Prostate gland (tissue), 2 donors: Measurements from ENCODE around the gene ANTXR1. TPM values are rescaled to one million over a fixed set of nuclear protein-coding genes. Genes with fewer than 3 reads are reported as not detected.

Source experiments
- DNase-seq: peaks from one replicate; pipeline ENCODE4 v3.0.0-alpha.2; 2019; ENCODE audit warnings: low spot score
- H3K27ac ChIP-seq, 2 donors: fragments of 200-600 bp; sonication (generic); 2 replicates each; pipeline ENCODE4 v1.5.1; 2017 to 2019
- H3K27me3 ChIP-seq: fragments of 200-600 bp; sonication (generic); replicated peaks from 2 replicates; pipeline ENCODE4 v1.5.1; 2019; ENCODE audit not compliant: insufficient read depth
- H3K36me3 ChIP-seq, 2 donors: fragments of 200-600 bp; sonication (generic); 1 replicate in 1 of 2; 2 replicates in 1 of 2; pipeline versions ENCODE4 v1.5.1 to v1.8.1; 2017 to 2019
- H3K4me1 ChIP-seq: fragments of 200-600 bp; sonication (generic); replicated peaks from 2 replicates; pipeline ENCODE4 v1.5.1; 2019
- H3K4me3 ChIP-seq, 2 donors: fragments of 200-600 bp; sonication (generic); 2 replicates each; pipeline ENCODE4 v1.5.1; 2017 to 2019
- H3K9me3 ChIP-seq: fragments of 200-600 bp; sonication (generic); 2 replicates; pipeline ENCODE4 v1.5.1; 2017
- CTCF ChIP-seq, 4 experiments: fragments of 200-600 bp in 2 of 4; fragments of 450-650 bp in 2 of 4; sonication (generic) in 2 of 4; IDR thresholded peaks; 1 replicate in 3 of 4; 2 replicates in 1 of 4; pipeline ENCODE4 v1.5.1; 2016 to 2019; ENCODE audit warnings: antibody characterized with exemption in 4 of 4, mild to moderate bottlenecking in 2 of 4, moderate library complexity in 2 of 4
- POLR2A ChIP-seq: fragments of 450-650 bp; IDR thresholded peaks from one replicate; pipeline ENCODE4 v1.6.1; 2016; ENCODE audit warnings: antibody characterized with exemption, mild to moderate bottlenecking
- POLR2AphosphoS5 ChIP-seq: sonication (generic); formaldehyde crosslinking; IDR thresholded peaks from one replicate; pipeline ENCODE4 v1.6.1; 2017; ENCODE audit warnings: antibody characterized with exemption
- WGBS: methylation state at CpG from one replicate; pipeline ENCODE4 v1.1.5; 2018; 5-methylcytosine and 5-hydroxymethylcytosine counted together
- intact Hi-C: fragments of 100-400 bp; cut with DNase I; formaldehyde crosslinking; loops from one replicate; pipeline ENCODE4 v1.14.2; 2022
- total RNA-seq, 2 donors: library from RNA; depleted of rRNA; stranded (reverse); fragments of >200 nt; gene quantifications; one replicate each; pipeline ENCODE4 v1.1.0, GENCODE V29; 2016

ANTXR1 gene
- total RNA-seq, 2 donors from 2014 or later = 25.8 to 48.7 TPM

- TF ChIP-seq CTCF (IDR thresholded peaks at IDR 0.05) = no peak
- TF ChIP-seq POLR2A = no peak
- no peak for TF ChIP-seq POLR2AphosphoS5
- intact Hi-C loops = no loop called here
Measured at GRCh38 chr2:69168144-69168813, 155.3 kb downstream of the ANTXR1 start.

GRCh38 chr2:69168950-69169654 is 156.1 kb downstream of the ANTXR1 start:
- H3K36me3 ChIP-seq = no peaks in the 10 kb centered on the region
- no peaks in the 10 kb centered on the region for H3K27me3 ChIP-seq
- no peak overlapping the region for H3K27ac ChIP-seq
- 62% methylated on average over 6 of the region's 6 CpGs for WGBS
- H3K4me1 ChIP-seq = no peaks in the 10 kb centered on the region
- no peak overlapping the region for H3K4me3 ChIP-seq
- no peak for TF ChIP-seq POLR2A
- TF ChIP-seq CTCF (IDR thresholded peaks at IDR 0.05) = no peak
- TF ChIP-seq POLR2AphosphoS5 = no peak
- intact Hi-C loops = no loop called here
- H3K9me3 ChIP-seq = no peaks in the 10 kb centered on the region
- DNase-seq = no peak

More at GRCh38 chr2:69168144-69168813, 155.3 kb downstream of the ANTXR1 start:
- no peaks in the 10 kb centered on the region for H3K27me3 ChIP-seq
- no peak overlapping the region for H3K27ac ChIP-seq
- H3K36me3 ChIP-seq = no peaks in the 10 kb centered on the region
- 87% methylated on average over 3 of the region's 3 CpGs for WGBS
- no peak overlapping the region for H3K4me3 ChIP-seq
- no peaks in the 10 kb centered on the region for H3K4me1 ChIP-seq
- H3K9me3 ChIP-seq = no peaks in the 10 kb centered on the region
- DNase-seq = no peak

- H3K4me3 ChIP-seq = no peak overlapping the region
- no peak overlapping the region for H3K27ac ChIP-seq
- DNase-seq = no peak
- H3K4me1 ChIP-seq = no peaks in the 10 kb centered on the region
- intact Hi-C loops = loop anchor here (10.0 kb wide), 1 partner anchor 135 kb away; no protein-coding TSS in a partner anchor
- H3K9me3 ChIP-seq = no peaks in the 10 kb centered on the region
- TF ChIP-seq CTCF (IDR thresholded peaks at IDR 0.05) = no peak
- TF ChIP-seq POLR2AphosphoS5 = no peak
- TF ChIP-seq POLR2A = no peak
- WGBS = 88% methylated on average over 11 of the region's 11 CpGs
- H3K27me3 ChIP-seq = no peaks in the 10 kb centered on the region
- no peaks in the 10 kb centered on the region for H3K36me3 ChIP-seq
Measured at GRCh38 chr2:69169655-69170389, 156.8 kb downstream of the ANTXR1 start.

- 76% methylated on average over 3 of the region's 3 CpGs for WGBS
- intact Hi-C loops = loop anchor here (10.0 kb wide), 1 partner anchor 134 kb away; no protein-coding TSS in a partner anchor
- Histone ChIP-seq H3K36me3 (no peaks in the 10 kb centered on the region), H3K4me3 (no peak overlapping the region), H3K27me3 (no peaks in the 10 kb centered on the region), H3K27ac (no peak overlapping the region), H3K9me3 (no peaks in the 10 kb centered on the region), H3K4me1 (no peaks in the 10 kb centered on the region)
- TF ChIP-seq POLR2AphosphoS5 (no peak), CTCF (IDR thresholded peaks at IDR 0.05) (no peak), POLR2A (no peak)
- DNase-seq = no peak
Measured at GRCh38 chr2:69170661-69171060, 157.7 kb downstream of the ANTXR1 start.
